ENCODE data around the gene TMEM19.

Gene TMEM19

DNA sequence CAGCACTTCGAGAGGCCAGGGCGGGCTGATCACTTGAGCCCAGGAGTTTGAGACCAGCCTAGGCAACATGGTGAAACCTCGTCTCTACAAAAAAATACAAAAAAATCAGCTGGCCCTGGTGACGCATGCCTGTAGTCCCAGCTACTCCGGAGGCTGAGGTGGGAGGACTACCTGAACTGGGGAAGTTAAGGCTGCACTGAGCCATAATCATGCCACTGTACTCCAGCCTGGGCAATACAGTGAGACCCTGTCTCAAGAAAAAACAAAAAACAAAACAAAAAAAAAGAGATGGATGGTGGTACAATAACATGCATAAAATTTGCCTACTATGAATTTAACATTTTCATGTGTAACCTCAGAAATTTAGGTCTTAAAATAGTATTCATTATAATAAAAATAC, 19.6 kb upstream of the TMEM19 start:
- ATAC-seq: no peak
- no peak for TF ChIP-seq TOX (CRISPR knock-in tag; IDR thresholded peaks at IDR 0.05; ENCODE audit: borderline replicate concordance)
- no peak for TF ChIP-seq TCF4 (CRISPR knock-in tag; IDR thresholded peaks at IDR 0.05; ENCODE audit: borderline replicate concordance)
- TF ChIP-seq ISL1 (CRISPR knock-in tag; IDR thresholded peaks at IDR 0.05): no peak
- no peak for TF ChIP-seq ZFP30 (CRISPR knock-in tag; IDR thresholded peaks at IDR 0.05)
- TF ChIP-seq CSRNP3 (CRISPR knock-in tag; IDR thresholded peaks at IDR 0.05): no peak

DNA sequence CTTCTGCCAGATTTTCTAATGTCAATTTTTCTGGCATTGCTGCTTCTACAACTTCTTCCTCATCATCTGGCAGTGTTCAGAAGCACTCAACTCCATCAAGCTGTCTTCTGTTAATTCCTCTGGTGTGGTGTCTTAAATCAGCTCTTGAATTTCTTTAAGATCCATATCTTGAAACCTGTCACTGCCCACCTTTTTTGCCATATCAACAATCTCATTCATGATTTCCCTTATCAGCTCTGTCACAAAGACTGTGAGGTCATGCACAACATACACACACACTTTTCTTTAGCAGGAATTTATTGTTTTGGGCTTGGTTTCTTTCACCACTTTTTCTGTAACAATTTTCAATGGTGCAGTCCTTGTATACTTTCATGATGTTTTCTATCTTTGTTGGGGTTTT, 14.6 kb upstream of the TMEM19 start:
- no peak for ATAC-seq
- TF ChIP-seq RARB (CRISPR knock-in tag; IDR thresholded peaks at IDR 0.05): no peak
- TF ChIP-seq ZC3H10 (CRISPR knock-in tag; IDR thresholded peaks at IDR 0.05): no peak
- no peak for TF ChIP-seq ZNF565 (CRISPR knock-in tag; conservative IDR thresholded peaks at IDR 0.05; ENCODE audit: low read depth)
- TF ChIP-seq ARNTL (CRISPR knock-in tag; IDR thresholded peaks at IDR 0.05; ENCODE audit: borderline replicate concordance, low read depth): no peak
- TF ChIP-seq ISL1 (CRISPR knock-in tag; IDR thresholded peaks at IDR 0.05): no peak
- TF ChIP-seq POU6F1 (CRISPR knock-in tag; IDR thresholded peaks at IDR 0.05; ENCODE audit: borderline replicate concordance, low read depth): no peak
- TF ChIP-seq ZFP3 (CRISPR knock-in tag; IDR thresholded peaks at IDR 0.05): no peak
- TF ChIP-seq, protein P1, sequence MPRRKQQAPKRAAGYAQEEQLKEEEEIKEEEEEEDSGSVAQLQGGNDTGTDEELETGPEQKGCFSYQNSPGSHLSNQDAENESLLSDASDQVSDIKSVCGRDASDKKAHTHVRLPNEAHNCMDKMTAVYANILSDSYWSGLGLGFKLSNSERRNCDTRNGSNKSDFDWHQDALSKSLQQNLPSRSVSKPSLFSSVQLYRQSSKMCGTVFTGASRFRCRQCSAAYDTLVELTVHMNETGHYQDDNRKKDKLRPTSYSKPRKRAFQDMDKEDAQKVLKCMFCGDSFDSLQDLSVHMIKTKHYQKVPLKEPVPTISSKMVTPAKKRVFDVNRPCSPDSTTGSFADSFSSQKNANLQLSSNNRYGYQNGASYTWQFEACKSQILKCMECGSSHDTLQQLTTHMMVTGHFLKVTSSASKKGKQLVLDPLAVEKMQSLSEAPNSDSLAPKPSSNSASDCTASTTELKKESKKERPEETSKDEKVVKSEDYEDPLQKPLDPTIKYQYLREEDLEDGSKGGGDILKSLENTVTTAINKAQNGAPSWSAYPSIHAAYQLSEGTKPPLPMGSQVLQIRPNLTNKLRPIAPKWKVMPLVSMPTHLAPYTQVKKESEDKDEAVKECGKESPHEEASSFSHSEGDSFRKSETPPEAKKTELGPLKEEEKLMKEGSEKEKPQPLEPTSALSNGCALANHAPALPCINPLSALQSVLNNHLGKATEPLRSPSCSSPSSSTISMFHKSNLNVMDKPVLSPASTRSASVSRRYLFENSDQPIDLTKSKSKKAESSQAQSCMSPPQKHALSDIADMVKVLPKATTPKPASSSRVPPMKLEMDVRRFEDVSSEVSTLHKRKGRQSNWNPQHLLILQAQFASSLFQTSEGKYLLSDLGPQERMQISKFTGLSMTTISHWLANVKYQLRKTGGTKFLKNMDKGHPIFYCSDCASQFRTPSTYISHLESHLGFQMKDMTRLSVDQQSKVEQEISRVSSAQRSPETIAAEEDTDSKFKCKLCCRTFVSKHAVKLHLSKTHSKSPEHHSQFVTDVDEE (CRISPR knock-in tag; IDR thresholded peaks at IDR 0.05): no peak
- no peak for TF ChIP-seq ESRRG (CRISPR knock-in tag; IDR thresholded peaks at IDR 0.05)
- no peak for TF ChIP-seq CSRNP3 (CRISPR knock-in tag; IDR thresholded peaks at IDR 0.05)
- no peak for TF ChIP-seq CSDC2 (CRISPR knock-in tag; IDR thresholded peaks at IDR 0.05)
- no peak for TF ChIP-seq PPARA (CRISPR knock-in tag; IDR thresholded peaks at IDR 0.05; ENCODE audit: borderline replicate concordance)
- no peak for TF ChIP-seq PATZ1 (CRISPR knock-in tag; IDR thresholded peaks at IDR 0.05; ENCODE audit: borderline replicate concordance)
- no peak for TF ChIP-seq OSR1 (CRISPR knock-in tag; IDR thresholded peaks at IDR 0.05)
- TF ChIP-seq SNAI2 (CRISPR knock-in tag; IDR thresholded peaks at IDR 0.05): no peak
- no peak for TF ChIP-seq GLIS3 (CRISPR knock-in tag; IDR thresholded peaks at IDR 0.05)

GRCh38 chr12:71671816-71672215, 14.1 kb upstream of the TMEM19 start:
- TF ChIP-seq CSRNP3 (CRISPR knock-in tag; IDR thresholded peaks at IDR 0.05) (no peak), RARB (CRISPR knock-in tag; IDR thresholded peaks at IDR 0.05) (no peak)
- ATAC-seq: no peak
